ENCODE measurements around the gene ZNF804A.

ZNF804A gene

DNA sequence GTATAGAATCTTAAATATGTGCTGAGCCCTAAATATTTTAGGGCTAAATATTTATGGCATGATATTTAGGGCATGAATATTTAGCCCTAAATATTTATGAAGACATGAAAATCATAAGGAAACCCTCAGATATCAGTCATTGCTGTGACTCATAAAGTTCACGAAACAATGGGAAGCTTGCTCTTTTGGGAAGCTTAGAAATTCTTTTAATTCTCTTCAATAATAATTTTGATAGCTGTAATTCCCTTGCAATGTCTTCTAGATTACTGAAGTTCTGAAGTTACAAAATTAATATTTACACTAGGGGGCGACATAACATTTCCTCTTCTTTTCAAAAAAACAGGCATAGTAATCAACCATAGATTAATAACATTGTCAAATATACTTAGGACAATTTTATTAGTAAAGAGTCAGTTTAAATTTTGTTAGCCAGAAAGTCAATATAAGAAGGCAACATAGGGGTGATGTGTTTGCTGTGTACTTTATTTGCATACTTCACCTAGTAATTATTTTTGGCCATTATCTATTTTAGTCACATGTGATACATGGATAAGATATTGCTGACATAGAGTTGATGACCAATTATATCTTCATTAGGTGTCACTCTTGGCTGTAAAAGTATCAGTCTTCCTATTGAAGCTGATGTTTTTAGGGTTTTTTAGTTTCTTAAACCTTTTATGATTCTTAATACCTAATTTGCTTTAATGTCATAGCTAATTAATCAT is 13.2 kb downstream of the ZNF804A start:
- DNase-seq: peak; percentile 37

DNA sequence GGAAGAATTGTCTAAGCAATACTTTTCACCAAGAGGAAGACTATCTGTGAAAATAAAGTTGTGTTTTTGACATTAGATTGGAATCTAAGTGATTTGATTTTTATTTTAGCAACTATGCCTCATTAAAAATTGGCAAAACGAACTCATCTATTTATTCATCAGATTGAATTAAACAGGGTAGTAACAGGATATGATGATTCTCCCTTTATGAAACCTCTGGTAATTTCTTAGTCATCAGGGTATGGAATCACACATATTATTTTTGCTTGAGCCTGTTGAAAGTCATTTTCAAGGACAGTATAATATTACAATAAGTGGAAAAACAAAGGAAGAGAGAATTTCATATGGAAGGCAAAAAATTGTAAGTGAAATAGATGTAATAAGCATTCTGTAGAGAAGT is 22.0 kb downstream of the ZNF804A start:
- DNase-seq: no peak

DNA sequence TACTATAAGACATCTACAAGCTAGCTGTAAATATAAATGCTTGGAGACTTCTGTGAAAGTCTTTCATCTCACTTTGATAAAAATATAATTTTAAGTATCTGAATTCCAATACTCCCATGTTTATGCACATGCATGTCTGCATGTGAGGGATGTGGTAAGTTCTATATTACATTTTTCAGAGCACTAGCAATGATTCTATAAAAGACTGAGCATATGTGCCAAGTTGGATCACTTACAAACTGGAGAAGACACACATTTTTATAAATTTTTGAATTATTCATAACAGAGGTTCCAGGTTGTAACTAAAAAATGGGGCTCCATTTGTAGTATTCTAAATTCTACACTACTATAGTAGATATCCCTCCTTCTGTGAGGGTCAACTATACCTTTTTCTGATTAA is 26.0 kb downstream of the ZNF804A start:
- DNase-seq: no peak

DNA sequence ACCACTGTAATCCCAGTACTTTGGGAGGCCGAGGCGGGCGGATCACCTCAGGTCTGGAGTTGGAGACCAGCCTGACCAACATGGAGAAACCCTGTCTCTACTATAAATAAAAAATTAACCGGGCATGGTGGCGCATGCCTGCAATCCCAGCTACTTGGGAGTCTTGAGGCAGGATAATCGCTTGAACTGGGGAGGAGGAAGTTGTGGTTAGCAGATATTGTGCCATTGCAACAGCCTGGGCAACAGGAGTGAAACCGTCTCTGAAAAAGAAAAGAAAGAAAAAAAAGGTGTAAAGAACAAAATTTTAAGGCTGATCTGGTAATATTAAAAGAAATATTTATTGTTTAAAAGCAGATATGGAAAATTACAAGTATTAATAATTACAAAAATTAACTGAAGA is 29.7 kb downstream of the ZNF804A start:
- no peak for DNase-seq

DNA sequence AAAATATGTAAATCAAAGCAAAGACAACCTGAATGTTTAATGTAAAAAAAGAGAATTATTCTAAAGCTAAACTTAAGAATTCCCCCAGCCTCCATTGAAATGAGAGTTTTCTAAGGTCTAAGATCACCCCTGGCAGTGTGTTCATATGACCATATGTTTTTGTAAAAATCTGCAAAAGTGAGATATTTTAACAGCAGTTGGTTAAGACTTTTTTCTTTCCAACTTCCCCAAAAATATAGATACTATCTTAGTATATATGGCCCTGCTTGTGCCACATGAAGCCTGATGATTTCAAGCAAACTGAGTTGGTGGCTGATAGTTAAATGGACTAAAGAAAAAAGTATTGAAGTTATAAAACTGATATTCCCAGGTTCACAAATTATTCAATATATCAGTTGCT is 35.4 kb downstream of the ZNF804A start:
- DNase-seq: no peak

DNA sequence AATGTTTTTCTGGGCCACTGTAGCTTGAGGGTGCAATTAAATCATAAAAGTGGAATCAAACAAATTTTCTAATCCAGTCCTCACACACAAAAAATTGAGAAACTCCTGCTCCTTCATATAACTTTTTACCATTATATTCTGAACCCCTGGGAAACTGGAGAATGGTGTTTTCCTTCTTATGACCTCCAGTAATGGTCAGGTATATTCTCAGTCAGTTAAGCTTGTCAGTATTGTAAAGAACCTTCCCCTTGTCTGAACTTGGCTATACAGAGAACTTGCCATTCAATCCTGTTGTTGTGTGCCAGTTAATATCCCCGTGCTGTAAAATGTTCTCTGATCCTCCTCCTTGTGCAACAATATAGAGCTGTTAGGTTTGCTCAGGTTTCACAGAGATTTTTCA is 39.5 kb downstream of the ZNF804A start:
- no peak for DNase-seq

DNA sequence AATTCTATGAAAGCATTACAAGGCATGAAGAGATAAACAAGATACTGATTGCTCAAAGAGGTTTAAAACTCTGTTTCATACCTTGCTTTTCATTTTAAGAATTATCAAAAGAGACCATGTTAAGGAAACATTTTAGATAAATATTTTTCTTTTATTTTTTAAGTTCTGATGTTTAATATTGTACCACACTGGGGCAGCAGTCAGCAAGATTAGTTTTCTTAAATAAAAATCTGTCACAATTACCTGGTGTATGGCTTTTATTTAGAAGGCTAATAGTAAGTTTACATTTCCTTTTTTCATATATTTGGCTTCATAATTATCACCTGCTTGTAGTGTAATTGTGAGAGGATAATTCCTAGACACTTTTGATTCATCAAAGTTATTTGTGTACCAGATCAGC is 46.4 kb downstream of the ZNF804A start:
- no peak for DNase-seq

DNA sequence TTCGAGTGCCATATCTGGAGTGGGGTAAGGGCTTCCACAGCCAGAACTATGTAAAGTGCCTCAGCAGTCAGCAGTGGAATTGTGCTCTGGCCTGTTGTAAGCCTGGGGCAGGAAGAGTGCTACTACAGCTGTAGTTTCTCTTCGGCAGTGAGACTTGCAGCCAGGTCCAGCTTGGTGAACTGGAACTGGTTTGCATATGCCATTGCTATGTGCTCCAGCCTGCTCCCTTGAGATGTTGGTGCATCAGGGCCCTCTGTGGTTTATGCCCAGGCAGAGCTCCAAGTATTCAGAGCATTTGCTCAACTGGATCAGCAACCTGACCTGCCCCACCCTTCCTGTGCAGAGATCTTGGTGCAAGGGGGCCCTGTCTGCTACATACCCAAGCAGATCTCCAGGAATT is 47.8 kb downstream of the ZNF804A start:
- peak; percentile 54 for DNase-seq

DNA sequence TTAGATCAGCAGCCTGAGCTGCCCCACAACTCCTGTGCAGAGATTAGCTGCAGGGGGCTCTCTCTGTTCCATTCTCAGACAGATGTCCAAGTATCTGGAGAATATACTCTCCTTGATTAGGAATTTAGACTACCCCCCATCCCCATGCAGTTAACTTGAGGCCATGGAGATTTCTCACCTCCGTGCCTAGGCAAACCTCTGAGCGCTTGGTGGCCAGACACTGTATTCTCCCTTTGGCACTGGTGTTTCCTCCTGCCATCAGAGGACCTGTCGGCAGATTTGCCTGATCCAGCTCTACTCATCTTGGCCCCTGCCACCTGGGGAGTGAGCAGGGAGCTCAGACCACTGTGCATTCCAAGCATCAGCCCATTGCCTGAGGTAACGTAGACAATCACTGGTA is 48.3 kb downstream of the ZNF804A start:
- DNase-seq: no peak

DNA sequence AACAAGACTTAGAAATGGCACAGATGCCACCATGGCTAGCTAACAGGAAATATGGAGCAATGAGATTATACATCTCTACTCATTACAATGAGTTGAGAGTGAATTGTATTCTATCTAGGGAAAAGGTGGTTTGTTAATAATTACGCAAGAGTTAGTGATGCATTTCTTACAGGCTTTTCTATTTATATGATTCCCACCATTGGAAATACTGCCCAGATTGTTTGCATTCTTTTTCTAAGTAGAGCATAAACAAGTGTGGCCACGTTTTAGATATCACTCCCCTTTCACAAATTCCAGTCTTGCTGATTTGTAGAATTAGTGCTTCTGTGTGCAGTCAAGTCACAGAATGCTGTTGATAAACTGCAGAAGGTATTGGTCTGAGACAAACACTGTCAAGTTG is 56.6 kb downstream of the ZNF804A start:
- DNase-seq: no peak

DNA sequence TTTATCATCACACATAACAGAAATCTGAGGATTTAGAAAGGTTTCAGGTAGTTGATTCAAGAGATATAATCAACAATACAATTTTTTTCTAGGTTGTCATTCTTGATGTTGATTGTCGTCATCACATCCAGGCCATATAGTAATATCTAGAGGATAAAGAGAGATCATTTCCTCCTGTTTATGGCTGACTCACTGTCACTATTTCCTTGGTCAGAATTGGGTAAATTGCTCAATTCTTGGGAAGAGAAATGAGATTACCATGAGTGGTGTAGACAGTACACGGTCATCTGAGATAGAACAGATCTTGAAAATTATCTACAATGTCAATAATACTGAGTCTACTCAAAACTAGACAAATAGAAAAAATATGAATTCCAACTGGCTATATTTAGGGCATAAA is 78.8 kb downstream of the ZNF804A start:
- DNase-seq: no peak

DNA sequence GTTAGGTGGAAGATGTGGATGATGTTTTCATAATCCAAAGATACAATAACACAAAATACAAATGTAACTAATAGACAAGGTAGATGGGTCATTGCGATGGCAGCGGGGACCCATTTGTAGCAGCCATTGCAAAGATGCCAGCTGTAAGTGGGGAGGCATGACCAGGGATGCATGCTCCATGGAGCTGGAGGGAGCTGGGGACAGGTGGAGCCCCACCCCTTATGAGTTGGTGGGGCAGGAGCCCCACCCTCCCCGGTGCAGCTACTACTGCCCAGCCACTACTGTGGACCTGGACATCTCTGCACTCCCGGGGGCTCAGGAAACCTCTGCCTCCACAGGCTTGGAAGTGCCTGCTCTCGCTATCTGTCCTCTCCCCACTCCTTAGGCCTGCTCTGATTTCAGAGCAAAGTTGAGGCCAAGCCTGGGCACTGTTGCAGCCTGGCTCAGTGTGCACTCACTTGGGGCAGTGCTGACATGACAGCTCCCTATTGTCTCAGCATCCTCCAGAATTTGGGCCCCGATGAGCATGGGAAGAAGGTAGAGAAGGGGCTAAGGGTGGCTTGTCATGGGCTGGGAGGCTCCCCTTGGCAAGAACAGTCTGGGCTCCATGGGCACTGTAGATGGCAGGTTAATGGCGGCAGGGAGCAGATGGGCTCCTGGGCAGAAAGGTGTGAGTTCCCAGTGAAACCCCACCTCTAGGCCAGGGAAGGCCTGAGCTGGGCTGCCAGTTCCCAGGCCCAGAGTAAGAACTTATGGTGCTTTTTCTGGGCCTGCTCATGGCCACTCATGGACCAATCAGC is 81.1 kb downstream of the ZNF804A start:
- DNase-seq: no peak

DNA sequence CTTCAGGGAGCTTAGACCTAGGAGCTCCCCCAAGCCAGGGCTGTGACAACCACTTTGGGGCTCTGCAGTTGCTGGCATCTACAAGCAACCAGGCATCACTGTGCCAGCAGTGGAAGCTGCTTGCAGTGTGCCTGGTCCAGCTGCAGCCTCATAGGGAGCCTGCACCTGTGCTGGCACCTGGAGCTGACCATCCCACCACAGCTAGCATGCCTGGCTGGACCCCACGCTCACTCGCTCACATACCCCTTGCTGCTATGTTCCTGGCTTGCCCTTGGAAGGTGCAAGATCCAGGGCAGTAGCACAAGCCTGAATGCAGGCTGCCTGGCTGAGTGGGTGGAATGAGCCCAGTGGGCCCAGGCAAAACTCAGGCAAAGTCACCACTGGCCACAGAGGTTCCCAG is 82.5 kb downstream of the ZNF804A start:
- no peak for DNase-seq

DNA sequence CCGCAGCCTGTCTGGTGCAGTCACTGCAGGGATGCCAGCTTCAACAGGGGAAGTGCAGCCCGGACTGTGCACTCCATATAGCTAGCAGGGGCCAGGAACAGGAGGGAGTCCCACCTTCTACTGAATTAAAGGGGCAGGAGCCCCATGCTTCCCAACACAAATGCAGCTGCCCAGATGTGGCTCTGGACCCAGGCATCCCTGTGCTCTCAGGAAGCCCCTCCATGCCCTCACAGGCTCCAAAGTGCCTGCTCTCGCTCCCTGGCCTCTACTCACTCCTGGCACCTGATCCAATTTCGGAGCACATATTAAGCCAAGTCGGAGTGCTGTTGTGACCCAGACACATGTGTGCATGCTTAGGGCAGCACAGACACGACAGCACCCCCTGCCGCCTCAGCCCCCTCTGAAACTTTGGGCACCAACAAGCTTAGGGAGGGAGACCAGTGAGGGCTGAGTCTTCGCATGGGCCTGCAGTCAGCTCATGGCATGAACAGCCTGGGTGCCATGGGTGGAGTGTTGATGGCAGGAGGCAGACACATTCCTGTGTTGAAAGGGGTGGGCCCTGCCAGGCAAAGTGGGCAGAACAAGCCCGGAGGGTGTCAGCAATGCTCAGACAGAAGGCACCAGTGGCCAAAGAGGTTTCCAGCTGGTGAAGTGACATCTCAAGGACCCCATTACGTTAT is 83.5 kb downstream of the ZNF804A start:
- no peak for DNase-seq

DNA sequence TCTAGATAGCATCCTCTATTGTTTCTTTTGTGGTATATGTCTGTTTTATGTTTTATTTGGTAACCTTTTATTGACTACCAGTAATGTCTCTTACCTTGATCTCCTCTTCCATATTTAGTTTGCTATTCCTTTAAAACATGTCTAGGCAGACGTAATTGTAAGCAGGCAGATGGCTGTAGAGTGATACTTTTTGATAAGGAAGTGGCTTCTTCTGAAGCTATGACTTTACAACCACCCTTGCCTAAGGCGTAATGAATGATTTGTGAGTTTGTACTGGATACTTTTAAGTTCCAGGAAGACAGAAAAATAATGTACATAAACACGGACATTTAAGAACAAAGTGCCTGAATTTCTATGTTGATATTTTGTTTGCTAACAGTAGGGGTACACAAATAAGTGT is 85.6 kb downstream of the ZNF804A start:
- DNase-seq: no peak

DNA sequence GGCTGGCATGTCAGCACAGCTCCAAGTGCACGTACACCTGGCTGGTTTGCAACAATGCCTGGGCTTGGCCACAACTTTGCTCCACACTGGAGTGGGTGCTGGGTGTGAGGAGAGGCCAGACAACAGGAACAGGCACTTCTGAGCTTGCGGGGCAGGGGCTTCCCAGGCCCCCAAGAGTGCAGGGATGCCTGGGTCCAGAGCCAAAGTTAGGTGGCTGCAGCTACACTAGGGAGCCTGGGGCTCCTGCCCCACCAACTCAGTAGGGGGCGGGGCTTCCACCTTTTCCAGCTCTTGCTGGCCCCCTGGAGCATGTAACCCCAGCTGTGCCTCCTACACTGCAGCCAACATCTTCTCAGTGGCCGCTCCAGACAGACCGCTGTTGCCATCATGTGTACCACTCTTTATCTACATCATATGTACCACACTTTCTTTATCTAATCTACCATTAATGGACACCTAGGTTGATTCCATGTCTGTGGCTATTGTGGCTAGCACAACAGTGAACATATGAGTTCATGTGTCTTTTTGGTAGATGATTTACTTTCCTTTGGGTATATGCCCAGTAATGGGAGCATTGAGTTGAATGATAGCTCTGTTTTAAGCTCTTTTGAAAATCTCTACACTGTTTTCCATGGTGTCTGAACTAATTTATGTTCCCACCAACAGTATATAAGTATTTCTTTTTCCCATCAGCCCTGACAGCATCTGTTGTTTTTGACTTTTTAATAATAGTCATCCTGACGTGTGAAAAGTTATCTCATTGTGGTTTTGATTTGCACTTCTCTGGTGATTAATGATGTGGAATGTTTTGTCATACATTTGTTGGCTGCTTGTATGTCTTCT is 87.9 kb downstream of the ZNF804A start:
- peak; percentile 63 for DNase-seq

DNA sequence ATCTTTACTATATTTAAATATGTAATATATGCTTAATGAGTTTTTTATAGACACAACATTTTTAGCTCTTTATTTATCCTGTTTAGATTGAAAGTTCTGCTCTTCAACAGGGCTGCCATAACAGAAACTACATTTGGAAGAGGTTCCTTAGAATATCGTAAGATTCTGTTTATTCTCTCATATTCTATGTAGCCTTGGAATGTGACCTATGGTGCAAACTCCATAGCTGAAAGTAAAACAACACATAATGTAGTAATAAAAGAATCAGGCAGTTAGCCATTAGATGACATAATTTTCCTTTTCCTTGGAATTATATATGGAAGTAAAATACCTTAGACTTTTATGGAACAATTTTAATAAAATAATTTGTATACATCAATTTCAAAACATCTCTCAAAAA is 91.3 kb downstream of the ZNF804A start:
- DNase-seq: no peak

DNA sequence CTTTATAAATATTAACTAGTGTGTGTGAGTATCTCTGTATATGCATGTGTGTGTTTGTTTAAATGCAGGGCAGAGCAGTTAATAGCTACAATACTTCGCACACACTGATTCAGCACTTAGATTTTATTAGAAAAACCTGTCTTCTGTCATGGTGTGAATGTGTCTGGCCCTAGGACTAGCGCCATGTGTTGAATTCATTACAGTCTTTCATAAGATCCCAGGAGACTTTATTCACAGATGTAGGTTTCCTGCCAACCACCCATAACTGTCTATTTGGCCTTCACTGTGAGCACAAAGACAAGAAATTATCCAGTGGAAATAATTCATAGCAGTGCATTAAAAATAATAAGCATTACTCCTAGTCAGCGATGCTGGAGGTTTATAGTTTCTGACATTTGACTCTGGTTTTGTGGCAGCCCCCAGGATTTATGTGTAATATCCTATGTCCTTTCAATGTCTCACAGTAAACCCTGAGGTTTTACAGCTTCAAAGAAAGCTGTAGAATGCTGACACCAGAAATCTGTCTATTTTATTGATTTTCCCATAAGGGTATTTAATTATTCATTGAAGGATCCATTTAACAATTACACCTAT is 93.9 kb downstream of the ZNF804A start:
- no peak for DNase-seq

DNA sequence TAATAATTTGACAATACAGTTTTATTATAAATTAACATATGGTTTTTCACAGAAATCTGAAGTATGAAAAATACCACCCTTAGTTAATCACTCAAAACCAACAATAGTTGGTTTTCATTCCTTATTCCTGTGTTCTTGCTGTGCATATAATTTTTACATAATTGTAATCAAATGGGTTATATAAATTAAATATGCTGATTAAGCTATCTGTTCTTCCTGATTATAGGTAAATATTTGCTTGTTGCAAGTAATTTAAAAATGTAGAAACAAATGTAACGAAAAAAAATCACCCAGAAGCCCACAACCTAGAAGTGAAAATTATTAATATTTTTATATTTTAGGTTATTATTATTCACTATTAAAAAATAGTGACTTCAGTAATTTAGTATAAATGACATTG is 98.3 kb downstream of the ZNF804A start:
- DNase-seq: no peak

DNA sequence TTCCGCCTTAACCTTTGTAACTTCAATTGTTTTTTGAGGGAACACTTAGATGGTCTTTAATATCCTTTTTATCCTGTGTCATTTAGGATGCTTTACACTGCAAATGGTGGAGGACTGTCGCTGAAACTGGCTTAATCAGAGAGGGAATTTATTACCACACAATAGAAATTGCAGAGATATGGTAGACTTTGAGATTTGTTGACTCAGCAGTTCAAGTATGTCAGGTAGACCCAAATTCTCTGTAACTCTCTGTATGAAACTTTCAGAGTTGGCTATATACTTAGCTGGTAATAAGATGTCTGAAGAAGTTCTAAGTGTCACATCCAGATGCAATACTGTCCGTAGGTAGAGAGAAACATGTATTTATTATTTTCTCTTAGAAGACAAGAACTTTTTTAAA is 100.1 kb downstream of the ZNF804A start:
- DNase-seq: no peak

DNA sequence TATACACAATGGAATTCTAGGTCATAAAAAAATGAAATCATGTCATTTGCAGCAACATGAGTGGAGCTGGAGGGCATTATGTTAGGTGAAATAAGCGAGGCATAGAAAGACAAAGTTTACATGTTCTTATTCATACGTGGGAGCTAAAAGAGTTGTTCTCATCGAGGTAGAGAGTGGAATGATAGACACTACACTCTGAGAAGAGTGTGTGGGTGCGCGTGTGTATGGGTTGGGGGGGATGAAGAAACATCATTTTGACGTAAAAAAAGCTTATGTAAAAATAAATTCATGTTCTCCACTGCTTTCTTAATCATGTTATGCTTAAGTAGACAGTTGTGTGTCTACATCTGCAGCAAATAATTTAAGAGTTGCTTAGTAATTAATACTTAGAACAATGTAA is 123.6 kb downstream of the ZNF804A start:
- no peak for DNase-seq

DNA sequence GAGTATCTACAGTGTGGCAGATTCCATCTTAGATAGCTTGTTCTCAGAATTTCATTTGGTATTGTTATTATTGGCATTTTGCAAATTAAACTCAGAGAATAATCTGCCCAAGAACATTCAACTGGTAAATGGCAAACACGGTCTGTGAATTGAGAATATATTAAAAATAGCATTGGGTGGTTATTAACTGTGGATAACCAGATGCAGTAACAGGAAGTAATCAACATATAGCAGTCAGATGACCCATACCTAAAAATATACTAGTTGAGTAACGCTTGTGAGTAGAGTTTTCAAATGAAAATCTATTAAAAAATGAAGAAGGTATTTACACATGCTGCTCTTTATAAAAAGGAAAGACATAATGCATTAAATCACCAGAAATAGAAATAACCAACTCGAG is 129.5 kb downstream of the ZNF804A start:
- no peak for DNase-seq

DNA sequence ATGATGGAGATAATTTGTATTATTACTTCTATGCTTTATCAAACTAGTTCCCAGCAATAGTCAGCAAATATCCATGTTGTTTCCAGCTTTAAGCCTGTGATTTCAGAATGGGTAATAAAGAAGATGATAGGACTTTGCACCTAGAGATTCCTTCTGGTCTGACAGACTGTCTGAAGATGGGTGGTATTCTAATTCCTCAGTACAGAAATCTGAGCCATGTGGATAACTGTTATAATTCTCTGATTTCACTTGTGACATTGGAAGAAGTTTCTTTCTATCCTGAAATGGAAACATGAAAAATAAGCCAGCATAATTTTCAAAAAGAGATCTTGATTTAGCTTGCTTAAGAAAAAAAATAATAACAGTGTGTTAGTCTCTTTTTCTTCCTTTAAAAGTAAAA is 130.1 kb downstream of the ZNF804A start:
- DNase-seq: no peak
